Right cardiac atrium (tissue), 5 donors: Measurements from ENCODE around the gene MFAP2. TPM values are rescaled to one million over a fixed set of nuclear protein-coding genes. Genes with fewer than 3 reads are reported as not detected.

Source experiments
- ATAC-seq, 2 donors: fragments of 200-7000 bp; cut with Tn5 transposase; one replicate each; pipeline versions ENCODE4 v1.8.0 to v1.9.1; 2020; ENCODE audit warnings: moderate library complexity in 2 of 2, mild to moderate bottlenecking in 1 of 2
- DNase-seq, 3 donors: peaks; one replicate each; pipeline ENCODE4 v3.0.0-alpha.2; 2020
- H3K27ac ChIP-seq: one replicate; pipeline ENCODE4 v1.5.1; 2013; ENCODE audit warnings: mild to moderate bottlenecking, low read length, control low read depth, moderate library complexity
- H3K27me3 ChIP-seq: one replicate; pipeline ENCODE4 v1.6.1; 2013; ENCODE audit not compliant: control insufficient read depth, insufficient read depth
- H3K4me1 ChIP-seq: one replicate; pipeline ENCODE4 v1.6.1; 2013; ENCODE audit warnings: low read length; ENCODE audit not compliant: control insufficient read depth, insufficient read depth
- H3K4me3 ChIP-seq: one replicate; pipeline ENCODE4 v1.5.1; 2013; ENCODE audit warnings: low read length, control low read depth
- H3K9me3 ChIP-seq: one replicate; pipeline ENCODE4 v1.6.1; 2013; ENCODE audit warnings: low read length; ENCODE audit not compliant: control insufficient read depth
- WGBS: extraction: QIAGEN DNeasy Blood & Tissue Kit; methylation state at CpG from one replicate; pipeline ENCODE4 v1.1.7; 2013; 5-methylcytosine and 5-hydroxymethylcytosine counted together
- intact Hi-C, 4 donors: fragments of 100-400 bp; cut with DNase I; formaldehyde crosslinking; loops; one replicate each; pipeline versions ENCODE4 v1.11.0 to v1.14.0; 2022 to 2023
- polyA plus RNA-seq: library from polyadenylated mRNA; stranded (reverse); fragments of 200-250 nt; gene quantifications from one replicate; pipeline ENCODE4 v1.2.3, GENCODE V29; 2013
- total RNA-seq, 4 donors: library from RNA; stranded (reverse); fragmentation: NEBNext Ultra II Directional; extraction: Animal tissue kit (Norgen Biotek cat#: 25700); gene quantifications; one replicate each; pipeline ENCODE4 v1.2.1, GENCODE V29; 2021
- donor health status: healthy with polysubstance abuse.
- donor health status: DM: no; HTN: yes; CAD: no.
- donor health status: DM: no; HTN: no; CAD: no.
- donor health status: DM: no; HTN: yes; CAD: no; lungs with severe emphysema.
- donor health status: DM: yes; HTN: yes; CAD: no.

The MFAP2 gene
- total and polyA plus RNA-seq, 5 donors: 3.2 to 11.6 (median 6.2) TPM

DNA sequence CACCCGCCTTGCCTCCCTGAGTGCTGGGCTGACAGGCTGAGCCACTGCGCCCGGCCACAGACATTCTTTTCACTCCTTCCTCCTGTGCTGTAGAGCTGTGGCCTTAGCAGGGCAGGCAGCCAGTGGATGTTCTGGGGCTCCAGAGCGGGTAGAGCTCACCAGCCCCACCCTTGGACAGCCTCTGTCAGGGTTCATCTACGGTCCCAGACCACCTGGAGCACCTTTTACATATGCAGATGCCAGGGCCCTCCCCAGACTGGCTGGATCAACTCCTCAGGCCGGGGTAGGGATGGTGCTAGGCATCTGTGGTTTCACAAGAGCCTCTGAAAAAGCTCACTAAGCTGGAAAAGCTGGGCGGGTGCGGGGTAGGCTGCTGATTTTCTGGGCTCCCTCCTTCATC, 26.7 kb upstream of the MFAP2 start:
- WGBS: 91% methylated on average over 8 of the region's 8 CpGs
- ATAC-seq (no peak), DNase-seq (peak in 1 of 3 donors; percentile 38)
- H3K27ac ChIP-seq: no peak overlapping the region
- H3K4me1 ChIP-seq: no peaks in the 10 kb centered on the region
- intact Hi-C loops: no loop called here
- no peak overlapping the region for H3K4me3 ChIP-seq
- H3K27me3 ChIP-seq: no peaks in the 10 kb centered on the region
- H3K9me3 ChIP-seq: no peaks in the 10 kb centered on the region

DNA sequence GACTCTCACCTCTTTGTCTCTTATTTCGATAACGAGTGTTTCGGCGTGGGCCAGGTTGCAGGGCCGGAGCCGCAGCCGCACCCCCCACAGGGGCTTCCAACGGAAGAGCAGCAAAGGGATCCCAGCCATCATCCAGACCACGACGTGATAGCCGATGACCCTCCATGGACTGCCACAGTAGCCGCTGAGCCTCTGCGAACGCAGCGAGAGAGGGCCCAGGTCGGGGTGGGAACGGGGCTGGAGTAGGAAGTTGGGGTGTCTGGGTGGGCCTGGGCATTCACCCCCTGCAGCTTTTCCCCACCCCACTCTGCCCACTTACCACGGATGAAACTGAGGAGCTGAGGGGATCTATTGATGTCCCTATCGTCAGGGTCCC, 24.9 kb upstream of the MFAP2 start:
- no peaks in the 10 kb centered on the region for H3K27me3 ChIP-seq
- no peak overlapping the region for H3K27ac ChIP-seq
- no peak overlapping the region for H3K4me3 ChIP-seq
- intact Hi-C loops: no loop called here
- H3K9me3 ChIP-seq: no peaks in the 10 kb centered on the region
- no peaks in the 10 kb centered on the region for H3K4me1 ChIP-seq
- no peak for DNase-seq
- ATAC-seq: no peak
- 93% methylated on average over 19 of the region's 19 CpGs for WGBS

DNA sequence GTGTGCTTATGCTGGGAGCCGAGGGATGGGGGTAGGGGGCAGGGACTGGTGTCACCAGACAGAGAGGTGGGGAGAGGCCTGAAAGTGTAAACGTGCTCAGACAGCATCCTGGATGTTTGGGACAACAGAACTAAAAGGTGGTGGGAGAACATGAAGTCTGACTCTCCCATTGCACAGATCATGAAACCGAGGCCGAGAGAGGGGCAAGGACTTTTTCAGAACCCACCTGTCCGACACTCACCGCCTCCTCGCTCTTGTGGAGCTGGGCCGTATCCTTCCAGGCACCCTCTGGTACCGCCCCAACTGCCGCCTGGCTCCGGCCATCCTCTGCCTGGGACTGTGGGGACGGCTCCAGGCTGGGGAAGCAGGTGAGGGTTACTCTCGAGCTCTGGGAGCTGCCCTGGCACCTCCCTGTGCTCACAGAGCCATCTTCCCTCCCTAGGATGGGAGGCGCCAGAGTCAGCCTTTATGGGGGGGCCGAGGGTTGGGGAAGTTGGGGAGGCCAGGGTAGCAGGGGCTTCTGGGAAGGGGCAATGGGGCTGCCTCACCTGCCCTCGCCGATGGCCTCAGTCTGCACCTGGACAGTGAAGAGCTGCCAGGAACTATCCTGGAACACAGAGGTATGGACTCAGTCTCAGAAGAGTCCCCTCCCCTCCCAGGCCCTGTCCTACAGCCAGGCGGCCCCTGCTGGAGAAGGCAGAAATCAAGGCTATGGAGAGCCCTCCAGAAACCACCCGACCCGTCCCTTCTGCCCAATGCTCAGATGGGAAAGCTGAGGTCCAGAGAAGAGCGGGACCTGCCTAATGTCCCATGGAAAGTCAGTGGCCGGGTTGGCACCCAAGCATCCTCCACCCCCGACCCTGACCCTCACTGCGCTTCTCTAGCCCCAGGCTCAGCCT, 24.3 kb upstream of the MFAP2 start:
- intact Hi-C loops: no loop called here
- ATAC-seq: no peak
- H3K27me3 ChIP-seq: no peaks in the 10 kb centered on the region
- WGBS: 92% methylated on average over 24 of the region's 24 CpGs
- no peaks in the 10 kb centered on the region for H3K9me3 ChIP-seq
- DNase-seq: no peak
- H3K4me3 ChIP-seq: no peak overlapping the region
- no peaks in the 10 kb centered on the region for H3K4me1 ChIP-seq
- no peak overlapping the region for H3K27ac ChIP-seq

DNA sequence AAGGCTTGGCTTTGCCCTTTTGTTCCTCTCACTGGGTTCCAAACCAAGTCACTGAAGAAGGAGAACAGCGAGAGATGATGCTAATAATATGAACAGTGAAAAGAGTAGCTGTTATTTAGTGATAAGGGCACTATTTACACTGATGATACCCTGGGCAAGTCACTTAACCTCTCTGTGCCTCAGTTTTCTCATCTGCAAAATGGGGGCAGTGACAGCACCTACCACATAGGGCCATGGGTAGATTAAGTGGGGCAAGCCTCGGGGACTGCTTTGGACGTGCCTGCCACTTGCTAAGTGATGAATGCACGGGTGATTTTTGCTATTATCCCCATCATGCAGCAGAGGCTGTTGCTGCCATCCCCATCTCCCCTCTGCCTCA, 22.1 kb upstream of the MFAP2 start:
- WGBS: 94% methylated on average over 4 of the region's 4 CpGs
- intact Hi-C loops: no loop called here
- Histone ChIP-seq H3K27me3 (no peaks in the 10 kb centered on the region), H3K27ac (no peak overlapping the region), H3K4me3 (no peak overlapping the region), H3K9me3 (no peaks in the 10 kb centered on the region), H3K4me1 (no peaks in the 10 kb centered on the region)
- ATAC-seq (no peak), DNase-seq (peak in 1 of 3 donors; percentile 10)

DNA sequence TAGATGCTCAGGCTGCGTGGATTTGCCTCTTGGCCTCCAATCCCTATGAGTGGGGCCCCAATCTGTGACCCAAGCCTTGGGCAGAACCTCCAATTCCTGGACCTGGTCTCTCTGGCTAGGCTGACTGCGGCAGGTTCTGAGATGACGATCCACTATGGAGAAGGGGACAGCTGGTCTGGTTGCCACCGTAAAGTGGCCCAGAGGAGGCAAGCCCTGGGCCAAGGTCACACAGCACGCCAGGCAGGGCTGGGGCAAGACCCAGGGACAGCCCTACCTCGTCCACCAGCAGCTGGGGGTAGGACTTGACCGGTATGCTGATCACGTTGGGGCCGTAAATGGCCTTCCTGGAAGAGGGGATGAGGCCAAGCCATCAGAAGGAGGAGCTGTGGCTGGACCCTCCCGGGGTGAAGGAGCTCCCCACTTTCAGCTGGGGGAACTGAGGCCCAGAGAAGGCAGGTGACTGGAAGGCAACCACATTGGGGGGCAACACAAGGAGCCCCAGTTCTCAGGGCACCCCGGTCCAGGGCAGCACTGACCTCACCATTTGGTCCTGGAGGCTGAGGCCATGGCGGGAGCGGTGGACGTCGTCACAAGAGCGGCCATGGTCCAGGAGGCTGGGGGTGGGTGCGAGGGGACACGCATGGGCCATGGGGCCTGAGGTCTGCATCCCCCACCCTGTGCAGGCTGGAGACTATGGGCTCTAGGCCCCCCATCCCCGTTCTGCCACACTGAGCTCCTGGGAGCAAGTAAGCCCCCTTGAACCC, 21.5 kb upstream of the MFAP2 start:
- DNase-seq: peak in 1 of 3 donors; percentile 42
- intact Hi-C loops: no loop called here
- Histone ChIP-seq H3K4me3 (no peak overlapping the region), H3K9me3 (no peaks in the 10 kb centered on the region), H3K4me1 (no peaks in the 10 kb centered on the region), H3K27ac (no peak overlapping the region), H3K27me3 (no peaks in the 10 kb centered on the region)
- ATAC-seq: peak; percentile 17
- 93% methylated on average over 19 of the region's 19 CpGs for WGBS

DNA sequence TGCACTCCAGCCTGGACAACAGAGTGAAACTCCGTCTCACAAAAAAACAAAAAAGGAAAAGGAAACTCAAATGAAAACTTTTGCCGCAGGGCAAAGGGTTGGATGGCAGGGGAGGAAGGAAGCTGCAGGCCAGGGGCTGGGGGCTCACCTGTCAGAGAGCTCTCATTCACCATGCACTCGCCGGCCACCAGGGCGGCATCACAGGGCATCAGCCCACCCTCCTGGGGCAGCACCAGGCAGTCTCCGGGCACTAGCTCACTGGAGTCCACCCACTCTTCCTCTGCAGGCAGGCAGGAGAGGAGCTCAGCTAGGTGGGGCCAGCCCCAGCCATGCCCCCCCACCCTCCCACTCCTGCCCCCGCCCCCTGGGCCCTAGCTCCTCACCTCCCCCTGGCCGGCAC, 19.4 kb upstream of the MFAP2 start:
- intact Hi-C loops: no loop called here
- Histone ChIP-seq H3K27ac (no peak overlapping the region), H3K4me1 (no peaks in the 10 kb centered on the region), H3K27me3 (no peaks in the 10 kb centered on the region), H3K4me3 (no peak overlapping the region), H3K9me3 (no peaks in the 10 kb centered on the region)
- WGBS: 88% methylated on average over 8 of the region's 8 CpGs
- DNase-seq: no peak
- ATAC-seq: no peak

DNA sequence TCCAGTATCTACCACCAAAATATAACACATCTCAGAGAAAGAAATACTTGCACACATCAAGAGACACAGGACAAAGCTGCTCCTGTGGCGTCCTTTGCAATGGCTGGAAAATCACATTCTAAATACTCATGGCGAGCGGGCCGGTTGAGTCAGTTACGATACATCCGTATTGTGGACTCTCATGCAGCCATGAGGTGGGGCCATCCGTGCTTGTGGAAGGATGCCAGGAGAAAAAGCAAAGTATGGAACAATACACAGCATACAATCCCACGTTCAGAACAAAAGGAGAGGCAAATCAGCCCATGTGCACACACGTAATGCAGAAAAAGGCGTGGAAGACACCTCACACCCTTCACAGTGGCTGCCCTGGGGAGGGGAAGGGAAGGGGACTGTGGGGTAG, 18.2 kb upstream of the MFAP2 start:
- DNase-seq (no peak), ATAC-seq (no peak)
- H3K27ac ChIP-seq: no peak overlapping the region
- intact Hi-C loops: no loop called here
- H3K27me3 ChIP-seq: no peaks in the 10 kb centered on the region
- no peaks in the 10 kb centered on the region for H3K4me1 ChIP-seq
- H3K9me3 ChIP-seq: no peaks in the 10 kb centered on the region
- H3K4me3 ChIP-seq: no peak overlapping the region
- WGBS: 67% methylated on average over 10 of the region's 10 CpGs

DNA sequence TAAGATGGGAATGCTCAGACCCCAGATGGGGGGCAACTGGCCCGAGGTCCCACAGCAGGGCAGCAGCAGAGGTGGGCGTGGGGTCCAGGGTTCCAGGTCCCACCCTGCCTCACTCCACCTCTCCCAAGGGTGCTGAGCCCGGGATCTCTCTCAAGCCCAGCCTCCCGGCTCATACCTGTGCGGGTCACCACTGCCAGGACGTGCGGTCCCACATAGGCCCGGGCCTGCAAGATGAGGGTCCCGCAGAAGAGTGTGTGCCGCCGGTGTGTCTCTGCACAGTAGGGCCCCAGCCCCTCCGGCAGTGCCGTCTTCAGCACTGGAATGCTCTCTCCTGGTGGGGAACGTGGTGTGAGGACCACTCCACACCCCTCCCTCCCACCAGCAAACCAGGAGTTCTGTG, 16.4 kb upstream of the MFAP2 start:
- Histone ChIP-seq H3K4me1 (no peaks in the 10 kb centered on the region), H3K9me3 (no peaks in the 10 kb centered on the region), H3K4me3 (no peak overlapping the region), H3K27ac (no peak overlapping the region), H3K27me3 (no peaks in the 10 kb centered on the region)
- no peak for ATAC-seq
- DNase-seq: no peak
- 94% methylated on average over 14 of the region's 14 CpGs for WGBS
- intact Hi-C loops: no loop called here

DNA sequence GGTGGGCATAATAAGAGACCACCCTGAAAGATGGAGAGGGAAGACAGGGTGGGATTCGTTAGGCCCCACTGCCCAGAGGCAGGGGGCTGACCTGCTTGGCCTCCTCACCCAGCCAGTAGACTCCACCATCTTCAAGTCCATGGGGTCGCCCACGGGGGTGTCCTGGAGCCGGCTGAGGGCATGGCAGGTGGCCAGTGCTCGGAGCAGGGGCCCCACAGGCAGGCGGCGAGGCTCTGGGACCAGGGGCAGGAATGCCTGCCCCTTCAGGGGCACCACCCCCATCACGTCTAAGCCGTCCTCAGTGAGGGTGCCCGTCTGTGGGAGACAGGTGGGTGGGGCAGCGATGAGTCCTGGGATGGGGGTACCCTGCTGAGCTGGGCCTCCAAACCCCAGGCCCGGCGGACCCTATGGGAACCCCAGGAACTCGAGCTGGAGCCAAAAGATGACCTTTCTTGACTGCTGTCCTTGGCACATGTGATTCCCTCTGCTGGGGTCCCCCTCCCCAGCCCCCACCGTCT, 13.2 kb upstream of the MFAP2 start:
- Histone ChIP-seq H3K4me3 (no peak overlapping the region), H3K9me3 (no peaks in the 10 kb centered on the region), H3K27me3 (no peaks in the 10 kb centered on the region), H3K4me1 (no peaks in the 10 kb centered on the region), H3K27ac (no peak overlapping the region)
- intact Hi-C loops: no loop called here
- no peak for DNase-seq
- WGBS: 90% methylated on average over 15 of the region's 15 CpGs
- no peak for ATAC-seq

DNA sequence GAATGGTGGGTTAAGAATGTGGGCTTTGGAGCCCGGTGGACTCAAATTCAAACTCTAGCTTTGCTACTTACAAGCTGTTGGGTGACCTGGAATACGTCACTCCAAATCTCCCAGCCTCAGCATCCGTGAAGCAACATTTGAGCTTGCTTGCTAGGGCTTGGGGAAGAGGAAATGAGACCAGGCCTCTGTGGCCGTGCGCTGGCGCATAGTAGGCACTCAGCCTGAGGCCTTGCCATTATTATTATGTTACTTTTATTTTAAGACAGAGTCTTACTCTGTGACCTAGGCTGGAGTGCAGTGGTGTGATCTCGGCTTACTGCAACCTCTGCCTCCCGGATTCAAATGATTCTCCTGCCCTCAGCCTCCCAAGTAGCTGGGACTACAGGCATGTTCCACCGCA, 12.3 kb upstream of the MFAP2 start:
- DNase-seq: no peak
- Histone ChIP-seq H3K27me3 (no peaks in the 10 kb centered on the region), H3K4me1 (no peaks in the 10 kb centered on the region), H3K27ac (no peak overlapping the region), H3K9me3 (no peaks in the 10 kb centered on the region), H3K4me3 (no peak overlapping the region)
- intact Hi-C loops: no loop called here
- no peak for ATAC-seq
- WGBS: 95% methylated on average over 9 of the region's 9 CpGs

DNA sequence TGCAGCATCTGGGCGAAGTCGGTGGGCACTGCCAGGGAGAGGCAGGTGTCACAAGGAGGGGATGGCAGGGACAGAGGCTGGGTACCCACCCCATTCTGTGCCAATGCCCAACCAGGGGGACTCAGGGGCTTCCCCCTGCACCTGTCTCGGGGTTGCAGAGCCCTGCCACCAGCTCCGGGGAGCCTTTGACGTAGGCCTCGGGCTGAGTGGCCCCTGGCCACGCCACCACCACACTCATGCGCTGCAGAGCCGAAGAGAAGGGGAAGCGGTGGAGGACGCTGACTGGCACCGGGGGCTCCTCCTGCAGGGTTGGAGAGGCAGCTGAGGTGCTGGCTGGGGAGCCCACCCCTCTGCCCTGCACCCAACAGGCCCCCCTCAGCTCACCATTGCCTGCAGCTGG, 11.7 kb upstream of the MFAP2 start:
- Histone ChIP-seq H3K9me3 (no peaks in the 10 kb centered on the region), H3K4me1 (no peaks in the 10 kb centered on the region), H3K27me3 (no peaks in the 10 kb centered on the region), H3K27ac (no peak overlapping the region), H3K4me3 (no peak overlapping the region)
- DNase-seq: no peak
- WGBS: 97% methylated on average over 12 of the region's 12 CpGs
- intact Hi-C loops: no loop called here
- ATAC-seq: no peak
